Measurements from ENCODE around the gene RSPO3.
"Not testable (repeated sequence)": the region's sequence is repeated elsewhere in the genome, so short reads cannot be mapped to it uniquely, and the experiment has no call there.

Gene RSPO3

GRCh38 chr6:127207591-127208120, 89.2 kb downstream of the RSPO3 start:
- in situ Hi-C loops (cut with HindIII; ENCODE audit: low sequenced_read_pairs), result no loop called here
- TF ChIP-seq, protein P1, sequence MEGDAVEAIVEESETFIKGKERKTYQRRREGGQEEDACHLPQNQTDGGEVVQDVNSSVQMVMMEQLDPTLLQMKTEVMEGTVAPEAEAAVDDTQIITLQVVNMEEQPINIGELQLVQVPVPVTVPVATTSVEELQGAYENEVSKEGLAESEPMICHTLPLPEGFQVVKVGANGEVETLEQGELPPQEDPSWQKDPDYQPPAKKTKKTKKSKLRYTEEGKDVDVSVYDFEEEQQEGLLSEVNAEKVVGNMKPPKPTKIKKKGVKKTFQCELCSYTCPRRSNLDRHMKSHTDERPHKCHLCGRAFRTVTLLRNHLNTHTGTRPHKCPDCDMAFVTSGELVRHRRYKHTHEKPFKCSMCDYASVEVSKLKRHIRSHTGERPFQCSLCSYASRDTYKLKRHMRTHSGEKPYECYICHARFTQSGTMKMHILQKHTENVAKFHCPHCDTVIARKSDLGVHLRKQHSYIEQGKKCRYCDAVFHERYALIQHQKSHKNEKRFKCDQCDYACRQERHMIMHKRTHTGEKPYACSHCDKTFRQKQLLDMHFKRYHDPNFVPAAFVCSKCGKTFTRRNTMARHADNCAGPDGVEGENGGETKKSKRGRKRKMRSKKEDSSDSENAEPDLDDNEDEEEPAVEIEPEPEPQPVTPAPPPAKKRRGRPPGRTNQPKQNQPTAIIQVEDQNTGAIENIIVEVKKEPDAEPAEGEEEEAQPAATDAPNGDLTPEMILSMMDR (IDR thresholded peaks at IDR 0.05; ENCODE audit: low read depth, low read length, missing control alignments), result no peak
- H3K4me3 ChIP-seq (ENCODE audit: low read depth, low read length), result no peak overlapping the region
- no peak for DNase-seq (ENCODE audit: low read depth)

- no peak for DNase-seq (ENCODE audit: low read depth)
- H3K4me3 ChIP-seq (ENCODE audit: low read depth, low read length), result no peak overlapping the region
- in situ Hi-C loops (cut with HindIII; ENCODE audit: low sequenced_read_pairs), result no loop called here
- TF ChIP-seq, protein P1 (IDR thresholded peaks at IDR 0.05; ENCODE audit: low read depth, low read length, missing control alignments), result no peak
Measured at GRCh38 chr6:127210725-127211124, 92.3 kb downstream of the RSPO3 start.

DNA sequence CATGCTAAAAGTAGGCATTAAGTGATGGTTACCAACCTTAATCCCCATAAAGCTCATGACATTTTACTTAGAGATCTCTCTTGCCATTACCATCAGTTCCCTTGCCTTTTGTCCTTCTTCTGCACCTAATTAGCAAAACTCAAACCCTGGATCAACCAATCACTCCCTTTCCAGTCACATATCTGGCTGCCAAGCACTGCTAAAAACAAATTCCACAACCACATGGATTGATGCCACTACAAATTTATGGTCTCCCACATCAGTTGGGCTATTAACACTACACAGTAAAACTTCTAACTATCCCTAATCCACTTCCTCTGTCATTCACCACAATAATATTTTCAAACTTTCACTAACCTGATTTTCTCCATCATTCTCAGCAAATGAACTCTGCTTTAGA, 93.9 kb downstream of the RSPO3 start:
- TF ChIP-seq, protein P1 (IDR thresholded peaks at IDR 0.05; ENCODE audit: low read depth, low read length, missing control alignments), result no peak
- H3K4me3 ChIP-seq (ENCODE audit: low read depth, low read length), result no peak overlapping the region
- in situ Hi-C loops (cut with HindIII; ENCODE audit: low sequenced_read_pairs), result no loop called here
- DNase-seq (ENCODE audit: low read depth), result no peak

DNA sequence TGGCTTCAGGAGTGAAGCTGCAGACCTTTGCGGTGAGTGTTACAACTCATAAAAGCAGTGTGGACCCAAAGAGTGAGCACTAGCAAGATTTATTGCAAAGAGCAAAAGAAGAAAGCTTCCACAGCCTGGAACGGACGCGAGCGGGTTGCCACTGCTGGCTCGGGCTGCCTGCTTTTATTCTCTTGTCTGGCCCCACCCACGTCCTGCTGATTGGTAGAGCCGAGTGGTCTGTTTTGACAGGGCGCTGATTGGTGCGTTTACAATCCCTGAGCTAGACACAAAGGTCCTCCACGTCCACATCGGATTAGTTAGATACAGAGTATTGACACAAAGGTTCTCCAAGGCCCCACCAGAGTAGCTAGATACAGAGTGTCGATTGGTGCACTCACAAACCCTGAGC, 95.6 kb downstream of the RSPO3 start:
- in situ Hi-C loops (cut with HindIII; ENCODE audit: low sequenced_read_pairs); H3K4me3 ChIP-seq (ENCODE audit: low read depth, low read length); DNase-seq (ENCODE audit: low read depth): not testable (repeated sequence)

GRCh38 chr6:127214531-127214930, 96.1 kb downstream of the RSPO3 start:
- DNase-seq (ENCODE audit: low read depth); in situ Hi-C loops (cut with HindIII; ENCODE audit: low sequenced_read_pairs); H3K4me3 ChIP-seq (ENCODE audit: low read depth, low read length): not testable (repeated sequence)

DNA sequence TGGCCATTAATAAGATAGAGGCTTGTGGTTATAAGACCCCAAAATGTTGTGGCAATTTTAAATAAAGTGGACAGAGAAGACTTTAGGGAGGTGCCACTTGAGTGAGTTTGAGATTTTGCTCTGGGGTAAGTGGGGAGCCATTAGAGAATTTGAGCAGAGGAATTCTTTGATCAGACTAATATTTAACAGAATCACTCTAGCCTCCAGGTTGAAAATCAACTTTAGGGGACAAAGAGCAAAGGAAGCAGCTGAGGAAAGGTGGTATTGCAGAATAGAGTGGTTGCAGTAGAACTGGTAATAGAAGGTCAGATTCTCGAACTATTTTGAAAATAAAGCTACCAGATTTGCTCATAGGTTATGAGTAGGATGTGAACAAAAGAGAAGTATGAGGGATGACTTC, 97.5 kb downstream of the RSPO3 start:
- in situ Hi-C loops (cut with HindIII; ENCODE audit: low sequenced_read_pairs), result no loop called here
- TF ChIP-seq, protein P1 (IDR thresholded peaks at IDR 0.05; ENCODE audit: low read depth, low read length, missing control alignments), result no peak
- no peak for DNase-seq (ENCODE audit: low read depth)
- no peak overlapping the region for H3K4me3 ChIP-seq (ENCODE audit: low read depth, low read length)

DNA sequence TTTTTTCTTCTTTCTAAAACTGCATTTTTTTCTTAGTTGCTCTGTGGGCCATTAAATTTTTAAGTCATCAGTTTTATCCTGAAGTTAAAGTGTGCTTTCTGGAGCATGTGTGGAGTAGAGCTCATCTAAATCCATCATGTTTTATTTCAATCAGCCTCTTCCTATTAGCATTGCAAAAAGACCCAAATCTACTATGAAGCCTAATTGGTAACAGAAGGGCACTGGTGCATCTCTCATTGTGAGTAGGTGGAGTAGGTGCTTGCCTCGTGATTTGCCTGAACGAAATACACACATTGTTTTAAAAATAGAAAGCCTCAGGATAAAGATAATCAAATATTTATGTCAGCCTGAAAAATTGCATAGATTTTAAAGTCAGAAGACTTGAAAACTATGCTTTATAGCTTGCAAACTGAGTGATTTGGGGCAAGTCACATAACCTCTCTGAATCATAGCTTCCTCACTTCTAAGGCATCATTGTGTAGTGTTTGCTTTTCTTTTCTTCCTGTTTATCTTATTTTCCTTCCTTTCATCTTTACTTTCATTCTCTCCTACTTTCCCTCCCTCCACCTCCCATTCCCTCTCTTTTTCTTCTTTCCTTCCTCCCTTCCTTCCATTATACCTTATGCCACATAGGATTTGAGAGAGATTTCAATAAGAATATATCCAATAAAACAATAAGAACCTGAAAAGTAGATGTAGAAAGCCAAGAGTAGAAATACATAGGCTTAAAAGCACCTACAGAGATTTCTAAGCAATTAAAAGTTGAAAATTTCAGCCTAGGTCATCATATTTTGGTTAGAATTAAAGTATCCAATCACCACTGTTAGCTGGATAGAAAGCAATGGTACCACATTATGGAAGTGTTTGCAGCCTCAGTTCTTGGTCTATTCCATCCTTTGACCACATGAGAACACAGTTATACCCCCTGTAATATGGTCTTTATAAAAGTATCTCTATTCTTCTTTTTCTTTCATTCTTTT, 98.6 kb downstream of the RSPO3 start:
- H3K4me3 ChIP-seq (ENCODE audit: low read depth, low read length), result no peak overlapping the region
- TF ChIP-seq, protein P1 (IDR thresholded peaks at IDR 0.05; ENCODE audit: low read depth, low read length, missing control alignments), result no peak
- DNase-seq (ENCODE audit: low read depth), result no peak
- in situ Hi-C loops (cut with HindIII; ENCODE audit: low sequenced_read_pairs), result no loop called here
